Stimulated activated naive CD8-positive, alpha-beta T cell treated with anti-CD3 and anti-CD28 coated beads, Interleukin-15, amount 100 ng/mL, for 72 hours (primary cell): ENCODE data around the gene LCP2.
A peak's percentile ranks its signal among the peaks of the same experiment; 100 is the strongest.

Experiments used
- ATAC-seq: fragments of 150-1000 bp; cut with Tn5 transposase; 2 replicates; pipeline ENCODE4 v1.10.0; 2021; ENCODE audit warnings: mild to moderate bottlenecking, moderate library complexity
- DNase-seq, 2 donors: peaks; one replicate each; pipeline ENCODE4 v3.0.0; 2021 to 2022
- H3K27ac Mint-ChIP-seq, 2 donors: one replicate each; pipeline ENCODE4 v1.8.0; 2022; ENCODE audit warnings: mild to moderate bottlenecking in 2 of 2, mixed read lengths in 2 of 2, moderate library complexity in 2 of 2
- H3K27me3 Mint-ChIP-seq: one replicate; pipeline ENCODE4 v1.8.0; 2022; ENCODE audit warnings: mixed read lengths
- H3K4me1 Mint-ChIP-seq: one replicate; pipeline ENCODE4 v1.8.0; 2022; ENCODE audit warnings: mild to moderate bottlenecking, mixed read lengths
- H3K4me3 Mint-ChIP-seq, 2 donors: one replicate each; pipeline ENCODE4 v1.8.0; 2022; ENCODE audit warnings: mild to moderate bottlenecking in 2 of 2, mixed read lengths in 2 of 2, moderate library complexity in 1 of 2
- H3K9me3 Mint-ChIP-seq, 2 donors: one replicate each; pipeline ENCODE4 v1.8.0; 2022; ENCODE audit warnings: mixed read lengths in 2 of 2

LCP2 gene

DNA sequence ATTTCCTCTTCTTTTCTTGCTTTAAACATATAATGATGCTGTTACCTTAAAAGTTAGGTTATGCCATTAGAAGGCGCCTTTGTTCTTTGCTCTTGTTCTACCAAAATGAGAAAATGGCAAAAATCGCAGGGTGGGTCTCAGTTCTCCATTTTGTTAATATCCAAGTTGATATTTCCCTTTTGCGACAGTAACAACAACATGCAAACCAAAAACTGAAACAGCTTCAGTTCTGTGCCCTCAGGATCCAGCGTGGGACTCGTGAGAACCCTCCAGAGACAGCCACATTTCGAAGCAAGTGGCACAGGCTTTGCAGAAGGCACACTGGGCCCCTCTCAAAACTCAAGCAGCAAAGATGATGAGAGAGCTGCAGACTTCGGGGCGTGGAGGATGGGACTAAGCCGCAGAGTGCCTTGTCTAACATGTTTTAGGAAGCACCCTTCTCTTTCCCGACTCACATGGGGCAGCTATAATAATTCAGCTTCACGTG lies 33.0 kb upstream of the LCP2 start:
- Mint-ChIP-seq H3K27ac (peak overlapping the region; percentile 88 to 92), H3K9me3 (no peaks in the 10 kb centered on the region), H3K4me3 (no peak overlapping the region), H3K4me1 (peaks cover 3% of the 10 kb centered on the region), H3K27me3 (no peaks in the 10 kb centered on the region)
- DNase-seq (peak in 1 of 2 donors; percentile 45), ATAC-seq (no peak)

DNA sequence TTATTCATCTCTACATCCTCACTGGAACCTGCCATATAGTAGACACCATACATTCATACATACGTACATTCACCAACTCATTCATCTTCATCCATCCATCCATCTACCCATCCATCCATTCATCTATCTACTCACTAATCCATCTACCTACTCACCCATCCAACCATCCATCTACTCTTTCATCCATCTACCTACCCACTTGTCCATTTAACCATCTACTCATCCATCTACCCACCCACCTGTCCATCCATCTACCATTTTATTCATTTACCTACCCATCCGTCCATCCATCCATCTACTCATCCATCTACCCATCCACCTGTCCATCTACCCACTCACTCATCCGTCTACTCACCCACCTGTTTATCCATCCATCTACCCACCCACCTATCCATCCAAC lies 31.9 kb upstream of the LCP2 start:
- no peaks in the 10 kb centered on the region for H3K4me1 Mint-ChIP-seq
- H3K4me3 Mint-ChIP-seq: no peak overlapping the region
- no peak for ATAC-seq
- no peak for DNase-seq
- H3K27me3 Mint-ChIP-seq: no peaks in the 10 kb centered on the region
- H3K27ac Mint-ChIP-seq: no peak overlapping the region
- H3K9me3 Mint-ChIP-seq: no peaks in the 10 kb centered on the region

DNA sequence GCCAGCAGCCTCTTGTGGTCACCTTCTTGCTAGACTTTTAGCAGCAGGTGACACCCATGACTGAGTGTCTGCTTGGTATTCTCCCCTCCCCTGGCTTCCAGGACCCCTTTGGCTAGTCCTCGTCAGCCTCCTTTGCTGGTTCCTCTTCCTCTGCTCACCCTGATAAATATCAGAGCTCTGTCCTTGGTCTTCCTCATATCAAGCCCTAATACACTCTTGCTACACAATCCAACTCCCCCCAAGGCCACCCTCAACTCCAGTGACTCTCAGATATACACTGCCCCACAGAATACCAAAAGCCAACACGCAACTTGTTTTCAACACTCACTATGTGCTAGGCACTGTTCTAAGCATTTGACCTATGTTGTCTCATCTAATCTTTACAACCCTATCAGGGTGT lies 30.3 kb upstream of the LCP2 start:
- ATAC-seq: no peak
- Mint-ChIP-seq H3K4me3 (no peak overlapping the region), H3K27me3 (no peaks in the 10 kb centered on the region), H3K27ac (no peak overlapping the region), H3K9me3 (no peaks in the 10 kb centered on the region), H3K4me1 (no peaks in the 10 kb centered on the region)
- no peak for DNase-seq

DNA sequence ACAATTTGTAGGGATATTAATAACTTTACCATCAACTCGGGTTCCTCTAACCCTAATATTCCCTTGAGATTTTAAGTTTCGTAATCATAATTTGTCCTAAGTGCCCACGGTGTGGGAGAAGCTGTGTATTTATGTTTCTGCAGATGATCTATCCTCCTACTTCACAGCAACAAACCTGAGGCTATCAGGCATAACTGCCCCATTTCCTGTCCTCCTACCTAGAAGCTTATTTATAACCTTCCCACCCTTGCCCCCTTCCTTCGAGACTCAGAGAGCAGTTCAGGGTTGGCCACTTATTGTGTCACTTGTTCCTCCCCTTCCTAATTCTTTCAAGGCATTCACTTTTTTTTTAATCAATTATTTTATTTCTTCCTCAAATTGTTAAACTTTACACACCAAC lies 29.6 kb upstream of the LCP2 start:
- Mint-ChIP-seq H3K4me1 (no peaks in the 10 kb centered on the region), H3K4me3 (no peak overlapping the region), H3K27me3 (no peaks in the 10 kb centered on the region), H3K9me3 (no peaks in the 10 kb centered on the region), H3K27ac (no peak overlapping the region)
- ATAC-seq: no peak
- DNase-seq: no peak

DNA sequence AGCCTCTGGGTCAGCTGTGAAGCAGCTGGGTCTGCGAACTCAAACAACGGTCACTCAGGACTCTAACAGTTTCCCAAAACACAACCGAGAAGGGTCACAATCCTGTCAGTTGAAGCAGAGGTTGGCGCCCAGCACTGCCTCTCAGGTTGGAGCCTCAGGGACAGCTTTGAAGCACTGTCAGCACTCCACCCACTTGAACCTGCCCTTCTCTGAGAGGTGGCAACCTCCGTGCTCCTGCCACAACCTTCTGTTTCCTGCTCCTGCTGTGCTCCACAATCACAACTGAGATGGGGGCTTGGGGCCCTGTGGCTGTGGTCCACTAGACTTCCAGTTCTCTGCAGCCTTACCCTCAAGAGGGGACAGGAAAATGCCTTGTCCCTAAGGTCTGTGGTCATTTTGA lies 21.7 kb upstream of the LCP2 start:
- DNase-seq (no peak), ATAC-seq (peak; percentile 64)
- Mint-ChIP-seq H3K27me3 (no peaks in the 10 kb centered on the region), H3K4me1 (peaks cover 45% of the 10 kb centered on the region), H3K9me3 (no peaks in the 10 kb centered on the region), H3K27ac (no peak overlapping the region), H3K4me3 (peak overlapping the region in 1 of 2 donors; percentile 3)

DNA sequence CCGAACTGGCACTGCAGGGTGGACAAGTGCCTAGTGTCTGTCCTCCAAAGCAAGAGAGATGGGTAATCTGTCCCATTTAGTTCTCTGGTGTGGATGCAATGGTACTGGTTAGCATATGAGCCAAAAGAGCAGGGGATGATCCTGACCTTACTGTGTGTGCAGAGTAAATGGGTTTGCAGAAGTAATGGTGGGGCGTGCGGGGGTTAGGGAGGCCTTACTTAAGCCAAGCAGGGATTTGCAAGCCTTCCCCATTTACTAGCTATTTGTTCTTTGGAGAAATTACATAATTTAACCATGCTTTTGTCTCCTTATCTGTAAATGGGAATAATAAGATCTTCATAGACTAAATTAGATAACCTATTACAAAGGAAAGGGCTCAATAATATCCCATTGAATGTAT lies 19.9 kb upstream of the LCP2 start:
- Mint-ChIP-seq H3K27ac (no peak overlapping the region), H3K27me3 (no peaks in the 10 kb centered on the region), H3K9me3 (no peaks in the 10 kb centered on the region), H3K4me3 (no peak overlapping the region), H3K4me1 (peaks cover 61% of the 10 kb centered on the region)
- DNase-seq (no peak), ATAC-seq (no peak)

DNA sequence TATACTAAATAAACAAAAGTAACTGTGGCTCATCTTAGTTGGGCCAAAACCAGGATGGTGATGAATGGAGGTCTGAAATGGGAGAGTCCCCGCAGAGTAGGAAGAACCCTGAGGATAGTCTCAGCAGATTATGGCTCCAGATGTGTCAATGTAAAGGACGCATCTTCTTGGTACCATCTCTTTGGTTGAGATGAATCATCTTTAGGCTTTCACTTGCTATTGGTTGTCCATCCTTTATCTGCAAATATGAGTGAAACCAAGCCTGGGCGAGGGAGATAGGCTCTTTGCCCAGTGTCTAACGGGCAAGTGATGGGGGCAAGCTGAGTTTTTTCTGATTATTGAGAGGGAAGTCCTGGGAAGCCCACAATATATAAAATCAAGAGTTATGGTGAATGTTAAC lies 19.4 kb upstream of the LCP2 start:
- no peak for DNase-seq
- Mint-ChIP-seq H3K4me3 (no peak overlapping the region), H3K27me3 (no peaks in the 10 kb centered on the region), H3K4me1 (peaks cover 66% of the 10 kb centered on the region), H3K9me3 (no peaks in the 10 kb centered on the region), H3K27ac (no peak overlapping the region)
- ATAC-seq: no peak

DNA sequence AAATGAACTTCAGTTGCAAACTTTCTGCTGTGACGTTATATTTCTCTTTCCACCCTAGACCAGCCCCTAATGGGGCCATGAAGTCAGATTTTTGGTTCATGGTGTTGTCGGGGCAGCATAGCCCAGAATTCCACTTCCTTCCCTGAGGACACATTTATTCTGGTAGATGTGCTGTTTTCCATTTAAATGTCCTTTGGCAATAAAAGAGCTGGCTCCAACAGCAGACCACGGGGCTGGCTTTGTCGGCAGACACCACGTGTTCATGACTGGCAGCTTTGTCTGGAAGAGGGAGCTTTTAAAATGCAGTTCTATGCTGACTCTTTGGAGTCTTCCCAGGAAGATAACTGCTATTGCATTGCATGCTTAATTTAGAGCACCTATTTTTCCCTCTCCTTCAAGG lies 17.6 kb upstream of the LCP2 start:
- ATAC-seq (no peak), DNase-seq (no peak)
- no peaks in the 10 kb centered on the region for H3K27me3 Mint-ChIP-seq
- no peak overlapping the region for H3K27ac Mint-ChIP-seq
- H3K9me3 Mint-ChIP-seq: no peaks in the 10 kb centered on the region
- no peak overlapping the region for H3K4me3 Mint-ChIP-seq
- peaks cover 81% of the 10 kb centered on the region for H3K4me1 Mint-ChIP-seq

DNA sequence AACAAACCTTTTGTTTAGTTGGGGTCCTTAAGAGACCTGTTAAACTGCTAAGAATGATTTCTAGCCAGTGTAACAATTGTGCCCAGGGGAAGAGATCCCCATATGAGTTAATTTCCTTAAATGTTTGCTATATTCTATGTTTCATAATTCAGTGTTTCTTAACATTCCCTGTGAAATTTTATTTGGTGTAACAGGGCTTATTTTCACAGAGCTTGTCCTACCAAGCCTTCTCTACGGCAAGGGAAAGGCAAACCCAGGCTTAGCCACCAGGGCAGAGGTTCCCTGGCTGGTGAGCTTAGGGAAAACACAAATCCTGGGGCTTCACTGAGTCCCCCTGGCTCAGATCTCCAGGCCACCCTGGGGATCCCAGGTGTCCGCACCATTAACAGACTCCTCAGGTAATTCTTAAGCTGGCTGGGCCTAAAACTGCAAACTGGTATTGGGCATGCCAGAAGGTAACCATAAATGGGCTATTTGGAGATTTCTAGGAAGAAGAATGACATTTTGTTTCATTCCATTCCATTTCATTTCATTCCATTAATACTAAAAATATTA lies 17.0 kb upstream of the LCP2 start:
- Mint-ChIP-seq H3K9me3 (no peaks in the 10 kb centered on the region), H3K27me3 (no peaks in the 10 kb centered on the region), H3K4me1 (peaks cover 81% of the 10 kb centered on the region), H3K27ac (no peak overlapping the region), H3K4me3 (no peak overlapping the region)
- no peak for DNase-seq
- ATAC-seq: no peak

DNA sequence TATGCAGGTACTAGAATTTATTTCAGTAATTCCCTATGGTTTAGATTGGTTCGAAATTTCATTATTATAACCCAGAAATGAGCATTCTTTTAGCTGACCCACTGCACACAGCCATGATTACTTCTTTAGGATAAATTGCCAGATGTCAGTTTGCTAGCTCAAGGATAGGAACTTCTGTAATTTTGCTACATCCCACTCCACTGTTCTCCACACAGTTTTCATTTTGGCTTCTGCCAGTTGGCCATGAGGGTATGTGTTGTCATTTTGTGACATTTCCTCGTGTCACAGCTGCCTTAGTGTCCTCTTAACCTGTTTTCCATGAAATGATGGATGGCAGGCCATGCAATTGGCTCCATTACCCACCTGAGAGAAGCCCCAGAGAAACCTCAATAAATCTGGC lies 16.2 kb upstream of the LCP2 start:
- Mint-ChIP-seq H3K27ac (no peak overlapping the region), H3K27me3 (no peaks in the 10 kb centered on the region), H3K4me3 (peak overlapping the region; percentile 85 to 90), H3K9me3 (no peaks in the 10 kb centered on the region), H3K4me1 (peaks cover 78% of the 10 kb centered on the region)
- no peak for DNase-seq
- no peak for ATAC-seq

DNA sequence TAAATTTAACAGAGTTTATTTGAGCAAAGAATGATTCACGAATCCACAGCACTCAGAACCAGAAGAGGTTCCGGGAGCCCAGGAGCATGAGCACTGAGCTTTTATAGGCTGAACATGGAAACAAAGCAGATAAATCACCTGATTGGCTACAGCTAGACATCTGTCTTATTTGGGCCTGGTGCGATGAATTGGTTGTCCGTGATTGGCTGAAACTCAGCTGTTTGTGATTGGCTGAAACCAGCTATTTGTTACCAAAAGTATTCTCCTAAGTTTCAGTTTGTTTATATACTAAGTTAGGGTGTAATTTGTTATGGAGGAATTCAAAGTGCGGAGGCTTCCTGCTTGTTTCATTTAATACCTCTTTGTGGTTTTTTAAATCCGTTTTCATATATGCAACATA lies 15.8 kb upstream of the LCP2 start:
- H3K4me3 Mint-ChIP-seq: peak overlapping the region; percentile 85 to 90
- peaks cover 78% of the 10 kb centered on the region for H3K4me1 Mint-ChIP-seq
- DNase-seq: peak in 1 of 2 donors; percentile 59

DNA sequence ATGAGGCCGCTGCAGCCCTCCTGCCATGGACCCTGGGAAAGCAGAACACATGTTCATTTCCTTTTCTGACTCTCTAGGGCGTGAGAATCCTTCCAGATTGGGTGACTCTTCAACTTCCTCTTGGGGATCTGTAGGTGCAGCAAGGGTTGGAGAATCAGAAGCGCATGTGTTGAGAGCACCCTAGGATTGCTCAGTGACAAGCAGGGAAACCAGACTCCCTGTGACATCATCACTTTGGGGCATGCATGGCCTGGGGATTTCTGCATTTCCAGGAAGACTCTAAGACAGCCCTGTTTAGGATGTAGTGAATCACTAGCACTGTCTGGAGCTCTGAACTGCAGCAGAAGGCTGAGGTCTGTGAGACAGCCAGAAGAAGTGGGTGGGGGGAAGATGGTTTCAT lies 15.1 kb upstream of the LCP2 start:
- Mint-ChIP-seq H3K9me3 (no peaks in the 10 kb centered on the region), H3K4me1 (peaks cover 77% of the 10 kb centered on the region), H3K27me3 (no peaks in the 10 kb centered on the region), H3K27ac (peak overlapping the region; percentile 65 to 92), H3K4me3 (peak overlapping the region; percentile 85 to 90)
- DNase-seq: peak in 1 of 2 donors; percentile 74
- ATAC-seq: peak; percentile 92

More for the DNA sequence above, 15.8 kb upstream of the LCP2 start:
- no peaks in the 10 kb centered on the region for H3K27me3 Mint-ChIP-seq
- H3K27ac Mint-ChIP-seq: peak overlapping the region in 1 of 2 donors; percentile 19
- no peaks in the 10 kb centered on the region for H3K9me3 Mint-ChIP-seq
- ATAC-seq: peak; percentile 75

DNA sequence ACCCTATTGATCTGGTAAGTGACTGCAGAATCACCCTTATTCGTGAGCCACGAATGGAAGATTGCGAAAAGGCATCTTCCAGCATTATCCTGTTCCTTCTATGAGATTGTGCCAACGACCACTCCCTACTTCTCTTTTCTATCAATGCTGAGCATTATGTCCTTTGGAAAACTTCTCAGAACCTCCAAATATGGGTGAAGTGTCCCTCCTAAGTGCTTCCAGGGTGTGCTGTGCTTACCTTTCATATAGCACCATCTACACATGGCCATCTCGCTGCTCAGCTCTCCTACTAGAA lies 14.7 kb upstream of the LCP2 start:
- no peaks in the 10 kb centered on the region for H3K9me3 Mint-ChIP-seq
- H3K27me3 Mint-ChIP-seq: no peaks in the 10 kb centered on the region
- peak overlapping the region in 1 of 2 donors; percentile 92 for H3K27ac Mint-ChIP-seq
- ATAC-seq (no peak), DNase-seq (no peak)
- peak overlapping the region; percentile 85 to 90 for H3K4me3 Mint-ChIP-seq
- peaks cover 80% of the 10 kb centered on the region for H3K4me1 Mint-ChIP-seq

DNA sequence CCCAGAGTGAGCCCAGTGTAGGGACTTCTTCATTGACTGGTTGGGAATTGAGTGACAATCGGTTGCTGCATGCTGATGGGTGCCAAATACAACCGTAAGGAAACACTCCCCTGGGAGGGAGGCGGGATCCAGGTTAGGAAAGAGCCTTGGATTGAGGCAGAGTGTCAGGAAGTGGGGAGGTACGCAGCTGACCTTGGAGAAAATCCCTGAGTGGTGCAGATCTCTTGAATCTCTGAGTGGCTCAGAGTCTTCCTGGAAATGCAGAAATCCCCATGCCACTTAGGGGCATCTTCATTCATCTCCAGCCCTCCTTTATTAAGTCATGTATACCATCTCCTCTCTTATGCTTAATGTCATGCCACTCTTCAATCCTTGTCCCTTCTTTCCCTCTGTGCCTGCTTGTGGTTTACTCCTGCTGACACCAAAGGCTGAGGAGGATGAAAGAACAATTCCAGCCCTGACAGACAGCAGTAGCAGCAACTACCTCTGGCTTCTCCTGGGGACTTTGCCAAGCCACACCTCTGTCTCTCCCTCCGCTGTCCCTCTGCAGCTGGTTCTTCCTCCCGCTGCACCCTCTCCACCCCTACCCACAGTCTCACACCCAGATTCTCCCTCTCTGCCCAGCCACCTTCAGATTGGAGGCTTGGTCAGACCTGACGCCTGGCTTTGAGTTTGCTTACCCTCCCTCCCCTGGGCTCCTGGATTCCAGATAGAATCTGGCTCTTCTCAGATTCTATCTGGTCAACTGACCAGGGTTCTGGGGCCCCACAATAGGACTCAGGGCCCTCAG lies 14.1 kb upstream of the LCP2 start:
- no peaks in the 10 kb centered on the region for H3K27me3 Mint-ChIP-seq
- H3K4me1 Mint-ChIP-seq: peaks cover 80% of the 10 kb centered on the region
- H3K4me3 Mint-ChIP-seq: peak overlapping the region; percentile 85 to 90
- no peaks in the 10 kb centered on the region for H3K9me3 Mint-ChIP-seq
- no peak for ATAC-seq
- peak overlapping the region in 1 of 2 donors; percentile 92 for H3K27ac Mint-ChIP-seq
- DNase-seq: no peak

DNA sequence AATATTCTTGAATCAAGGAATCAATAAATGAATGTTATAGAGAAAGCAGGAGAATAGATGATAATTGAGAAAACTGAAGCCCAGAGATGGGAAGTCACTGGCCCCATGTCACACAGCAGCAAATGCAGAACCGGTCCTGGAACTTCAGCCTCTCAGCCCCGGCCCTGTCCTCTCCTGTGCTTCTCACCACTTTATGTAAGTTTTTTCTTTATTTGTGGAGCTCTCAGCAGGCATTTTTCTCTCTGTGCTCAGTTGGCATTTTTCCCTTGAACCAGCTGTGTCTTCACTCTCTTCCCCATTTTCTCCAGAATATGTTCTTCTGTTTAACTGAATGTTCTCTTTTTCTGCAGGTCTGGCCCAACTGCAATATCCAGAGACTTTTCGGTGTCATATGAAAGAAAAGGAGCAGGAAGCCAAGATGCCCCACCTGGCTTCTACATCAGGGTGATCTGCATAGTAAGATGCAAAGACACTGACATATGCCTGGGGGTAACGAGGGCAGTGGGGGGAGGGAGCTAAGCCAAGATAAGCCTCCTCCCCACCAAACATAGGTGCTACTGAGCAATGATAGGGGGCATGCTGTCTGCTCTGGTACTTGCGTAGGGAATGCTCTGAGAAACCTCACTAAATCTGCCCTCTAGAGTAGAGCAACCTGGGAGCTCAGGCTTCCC lies 12.8 kb upstream of the LCP2 start:
- DNase-seq (no peak), ATAC-seq (no peak)
- H3K4me1 Mint-ChIP-seq: peaks cover 87% of the 10 kb centered on the region
- H3K27ac Mint-ChIP-seq: no peak overlapping the region
- H3K4me3 Mint-ChIP-seq: peak overlapping the region; percentile 52 to 90
- H3K9me3 Mint-ChIP-seq: no peaks in the 10 kb centered on the region
- H3K27me3 Mint-ChIP-seq: no peaks in the 10 kb centered on the region

DNA sequence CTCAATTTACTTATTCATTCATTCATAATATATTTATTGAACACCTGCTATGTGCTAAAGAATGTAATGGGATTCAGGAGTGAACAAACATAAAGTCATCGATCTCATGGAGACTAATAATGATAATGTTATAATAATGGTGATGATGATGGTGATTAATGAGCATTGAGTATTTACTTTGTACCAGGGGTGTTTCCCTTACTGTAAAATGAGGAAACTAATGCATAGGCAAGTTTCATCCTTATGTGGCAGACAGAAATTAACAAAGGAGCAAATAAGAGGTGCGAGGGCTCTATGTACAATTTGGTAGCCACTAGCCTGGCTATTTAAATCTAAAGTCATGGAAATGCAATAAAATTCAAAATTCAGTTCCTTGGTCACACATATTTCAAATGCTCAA lies 11.1 kb upstream of the LCP2 start:
- no peak overlapping the region for H3K27ac Mint-ChIP-seq
- H3K4me1 Mint-ChIP-seq: peaks cover 93% of the 10 kb centered on the region
- H3K9me3 Mint-ChIP-seq: no peaks in the 10 kb centered on the region
- H3K4me3 Mint-ChIP-seq: no peak overlapping the region
- no peaks in the 10 kb centered on the region for H3K27me3 Mint-ChIP-seq
- DNase-seq: no peak
- no peak for ATAC-seq
